GM21528 (cell line): Measurements from ENCODE around the gene MIGA1.
"Not testable (repeated sequence)": the region's sequence is repeated elsewhere in the genome, so short reads cannot be mapped to it uniquely, and the experiment has no call there.

ENCODE experiments used
- ATAC-seq: cut with Tn5 transposase; IDR thresholded peaks from one replicate; pipeline ENCODE4 v1.9.1; 2021; ENCODE audit warnings: mild to moderate bottlenecking, moderate library complexity; ENCODE audit not compliant: unreplicated experiment, low FRiP score

Gene MIGA1

GRCh38 chr1:77796695-77797405, 17.4 kb downstream of the MIGA1 start:
- no peak for ATAC-seq

GRCh38 chr1:77797991-77798390, 18.5 kb downstream of the MIGA1 start:
- no peak for ATAC-seq

- ATAC-seq = no peak
Measured at GRCh38 chr1:77802026-77802425, 22.6 kb downstream of the MIGA1 start.

DNA sequence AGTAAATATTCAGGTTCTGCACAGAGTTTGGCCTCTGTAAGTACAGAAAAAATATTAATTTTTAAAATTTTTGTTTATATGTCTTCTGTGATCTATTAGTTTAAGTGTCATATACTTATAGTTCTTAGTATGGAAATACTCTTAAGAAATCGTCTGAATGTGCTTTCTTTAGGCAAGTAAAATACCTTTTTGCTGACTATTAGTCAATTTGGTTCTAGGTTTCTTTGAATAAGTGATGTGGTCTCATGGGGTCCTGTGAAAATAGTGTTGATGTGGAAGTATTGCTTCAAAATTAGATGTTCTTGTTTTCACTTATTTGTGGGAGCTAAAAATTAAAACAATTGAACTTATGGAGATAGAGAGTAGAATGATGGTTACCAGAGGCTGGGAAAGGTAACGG, 23.9 kb downstream of the MIGA1 start:
- no peak for ATAC-seq

GRCh38 chr1:77809787-77810462, 30.5 kb downstream of the MIGA1 start:
- ATAC-seq = not testable (repeated sequence)

GRCh38 chr1:77811589-77811988, 32.1 kb downstream of the MIGA1 start:
- ATAC-seq = not testable (repeated sequence)

DNA sequence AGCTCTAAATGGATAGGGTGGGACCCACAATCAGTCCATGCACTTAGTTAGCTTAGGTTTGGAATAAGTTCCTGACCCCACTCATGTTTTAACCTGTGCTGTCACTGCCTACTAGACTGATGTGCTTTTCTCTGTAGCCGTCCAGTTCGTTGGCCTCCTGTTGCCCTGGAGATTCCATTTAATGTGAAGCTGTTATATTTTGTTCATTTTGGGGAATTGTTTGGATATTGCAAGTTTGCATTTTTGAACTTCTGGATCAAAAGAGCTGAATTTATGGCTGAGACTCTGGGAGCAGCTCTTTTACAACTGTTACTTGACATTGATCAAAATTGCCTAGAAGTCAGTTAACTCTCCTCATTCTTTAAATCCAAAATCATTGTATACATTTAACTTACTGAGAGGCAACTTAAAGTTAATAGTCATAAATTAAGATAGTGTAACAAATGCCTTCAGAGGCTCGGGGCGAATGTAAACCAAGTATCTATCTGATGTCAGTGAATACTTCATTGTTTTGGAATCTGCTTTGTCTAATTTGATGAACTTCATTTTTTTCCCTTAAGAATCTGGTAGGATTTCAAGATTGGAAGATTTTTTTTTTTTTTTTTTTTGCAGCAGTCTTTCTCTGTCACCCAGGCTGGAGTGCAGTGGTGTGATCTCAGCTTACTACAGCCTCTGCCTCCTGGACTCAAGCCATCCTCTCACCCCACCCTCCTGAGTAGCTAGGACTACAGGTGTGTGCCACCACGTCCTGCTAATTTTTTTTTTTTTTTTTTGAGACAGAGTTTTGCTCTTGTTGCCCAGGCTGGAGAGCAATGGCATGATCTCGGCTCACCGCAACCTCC, 38.1 kb downstream of the MIGA1 start:
- no peak for ATAC-seq

GRCh38 chr1:77820121-77820520, 40.7 kb downstream of the MIGA1 start:
- no peak for ATAC-seq

GRCh38 chr1:77824079-77824478, 44.6 kb downstream of the MIGA1 start:
- ATAC-seq = no peak

GRCh38 chr1:77824694-77825093, 45.2 kb downstream of the MIGA1 start:
- no peak for ATAC-seq

- no peak for ATAC-seq
Measured at GRCh38 chr1:77825131-77825709, 45.8 kb downstream of the MIGA1 start.

GRCh38 chr1:77826851-77827250, 47.4 kb downstream of the MIGA1 start:
- ATAC-seq = not testable (repeated sequence)

DNA sequence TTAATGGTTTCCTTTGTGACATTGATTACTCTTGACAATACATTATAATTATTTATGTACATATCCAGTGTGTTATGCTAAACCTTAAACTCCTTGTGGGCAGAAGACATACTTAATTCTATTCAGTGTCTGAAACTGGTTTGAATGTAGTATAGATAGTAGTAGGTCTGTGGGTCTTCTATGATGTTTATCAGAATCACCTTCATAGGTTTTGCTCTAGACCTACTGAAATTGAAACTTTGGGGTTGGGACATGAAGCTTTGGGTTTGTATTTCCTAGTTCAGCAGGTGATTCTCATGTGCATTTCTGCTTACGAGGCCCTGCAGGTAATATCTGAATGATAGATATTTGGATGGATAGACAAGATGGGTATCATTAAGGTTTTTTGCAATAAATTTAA, 48.6 kb downstream of the MIGA1 start:
- ATAC-seq = no peak

DNA sequence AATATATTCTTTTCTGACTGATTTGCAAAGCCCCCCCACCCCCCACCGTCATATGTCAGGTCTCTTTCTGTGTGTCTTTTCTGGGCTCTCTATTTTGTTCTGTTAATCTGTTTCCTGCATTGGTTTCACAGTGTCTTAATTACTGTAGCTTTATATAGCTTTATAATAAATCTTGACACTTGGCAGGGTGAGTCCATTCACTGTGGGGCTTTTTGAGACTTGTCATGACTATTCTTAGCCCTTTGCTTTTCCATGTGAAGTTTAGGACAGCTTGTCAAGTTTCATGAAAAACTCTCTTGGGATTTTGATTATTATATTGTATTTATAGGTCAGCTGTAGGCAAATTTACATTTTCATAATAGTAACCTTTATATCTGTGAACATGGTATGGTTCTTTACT, 50.4 kb downstream of the MIGA1 start:
- ATAC-seq = no peak

GRCh38 chr1:77830946-77831345, 51.5 kb downstream of the MIGA1 start:
- ATAC-seq = no peak

DNA sequence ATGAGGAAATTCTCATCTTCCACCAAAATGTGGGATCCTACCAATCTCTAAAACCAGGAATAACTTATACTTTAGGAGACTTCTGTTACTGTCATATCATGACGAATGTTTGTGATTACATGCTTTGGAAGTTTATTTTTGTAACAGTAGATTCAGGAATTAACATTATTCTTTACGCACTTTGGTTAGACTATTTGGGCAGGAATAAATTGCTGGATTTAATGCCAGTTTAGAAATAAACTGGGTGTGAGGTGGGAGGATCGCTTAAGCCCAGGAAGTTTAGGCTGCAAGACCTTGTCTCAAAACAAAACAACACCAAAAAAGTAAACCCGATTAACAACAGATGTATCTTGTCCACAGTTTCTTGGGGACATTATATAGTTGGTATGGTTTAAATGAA, 52.1 kb downstream of the MIGA1 start:
- ATAC-seq = no peak

- no peak for ATAC-seq
Measured at GRCh38 chr1:77831976-77832711, 52.7 kb downstream of the MIGA1 start.

- ATAC-seq = no peak
Measured at GRCh38 chr1:77832901-77833300, 53.5 kb downstream of the MIGA1 start.

GRCh38 chr1:77833521-77834100, 54.2 kb downstream of the MIGA1 start:
- no peak for ATAC-seq

DNA sequence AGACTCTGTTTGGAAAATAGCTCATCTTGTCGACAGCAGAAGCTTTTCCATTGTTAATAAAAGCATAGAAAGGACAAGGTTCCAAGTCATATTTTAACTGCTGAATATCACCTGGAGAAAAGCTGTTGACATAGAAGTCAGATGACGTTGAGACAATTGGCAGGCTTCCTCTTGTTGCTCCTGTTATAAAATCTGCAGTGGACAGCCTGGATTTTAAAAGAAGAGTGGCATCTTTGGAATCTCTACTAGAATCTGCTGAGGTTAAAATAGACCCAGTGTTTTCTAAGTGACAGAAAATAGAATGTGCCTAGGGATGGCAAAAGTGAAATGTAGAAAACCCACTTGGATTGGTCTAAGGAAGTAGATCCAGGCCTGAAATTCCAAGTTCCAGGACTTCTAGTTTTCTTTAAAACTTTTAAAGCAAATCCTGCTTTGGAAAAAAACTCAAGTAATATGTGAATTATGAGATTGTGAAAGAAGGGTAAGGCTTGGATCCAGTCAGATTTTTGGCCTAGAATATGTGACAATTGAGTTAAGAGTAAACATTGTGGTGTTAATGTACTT, 55.4 kb downstream of the MIGA1 start:
- ATAC-seq = no peak
